Astrocyte (in vitro differentiated cells and primary cell): ENCODE measurements around the gene SLC22A13. TPM values are rescaled to one million over a fixed set of nuclear protein-coding genes. Genes with fewer than 3 reads are reported as not detected.

Experiments used
- DNase-seq: peaks from one replicate; pipeline ENCODE4 v3.0.0-alpha.2; 2010; ENCODE audit warnings: low read depth
- FAIRE-seq: peaks from 2 replicates; lab custom pipeline; 2011; peaks lifted over from hg19 to GRCh38; lab: Jason Lieb, UNC
- H2AFZ ChIP-seq: 2 replicates; pipeline ENCODE4 v1.6.0; 2012; ENCODE audit warnings: low read depth, low read length, inconsistent platforms
- H3K27ac ChIP-seq: 2 replicates; pipeline ENCODE4 v1.5.1; 2011; ENCODE audit warnings: low read depth, low read length, inconsistent platforms
- H3K27me3 ChIP-seq: 2 replicates; pipeline ENCODE4 v1.6.0; 2011; ENCODE audit warnings: low read length, inconsistent platforms; ENCODE audit not compliant: insufficient read depth
- H3K36me3 ChIP-seq: 2 replicates; pipeline ENCODE4 v1.5.1; 2011; ENCODE audit warnings: low read length, inconsistent platforms; ENCODE audit not compliant: insufficient read depth
- H3K4me1 ChIP-seq: 2 replicates; pipeline ENCODE4 v1.5.1; 2011; ENCODE audit warnings: low read length, inconsistent platforms; ENCODE audit not compliant: insufficient read depth
- H3K4me2 ChIP-seq: 2 replicates; pipeline ENCODE4 v1.6.0; 2012; ENCODE audit warnings: low read length, inconsistent platforms
- H3K4me3 ChIP-seq: 2 replicates; pipeline ENCODE4 v1.5.1; 2011; ENCODE audit warnings: low read depth, mild to moderate bottlenecking, low read length, inconsistent platforms; ENCODE audit not compliant: insufficient read depth
- H3K79me2 ChIP-seq: 2 replicates; pipeline ENCODE4 v1.6.0; 2012; ENCODE audit warnings: mild to moderate bottlenecking, low read length, inconsistent platforms; ENCODE audit not compliant: insufficient read depth
- H3K9ac ChIP-seq: 2 replicates; pipeline ENCODE4 v1.6.0; 2012; ENCODE audit warnings: mild to moderate bottlenecking, low read length, inconsistent platforms
- H3K9me3 ChIP-seq: 2 replicates; pipeline ENCODE4 v1.5.1; 2012; ENCODE audit warnings: low read depth, mild to moderate bottlenecking, low read length, inconsistent platforms; ENCODE audit not compliant: insufficient read depth
- H4K20me1 ChIP-seq: 2 replicates; pipeline ENCODE4 v1.6.0; 2012; ENCODE audit warnings: low read length, inconsistent platforms; ENCODE audit not compliant: insufficient read depth
- H3K27ac Mint-ChIP-seq: one replicate; pipeline ENCODE4 v1.8.0; 2021; ENCODE audit warnings: mild to moderate bottlenecking, mixed read lengths; ENCODE audit not compliant: unreplicated experiment
- H3K27me3 Mint-ChIP-seq: one replicate; pipeline ENCODE4 v1.8.0; 2021; ENCODE audit warnings: low read depth, mixed read lengths; ENCODE audit not compliant: unreplicated experiment
- H3K36me3 Mint-ChIP-seq: one replicate; pipeline ENCODE4 v1.8.0; 2021; ENCODE audit warnings: low read depth, mixed read lengths; ENCODE audit not compliant: unreplicated experiment
- H3K4me1 Mint-ChIP-seq: one replicate; pipeline ENCODE4 v1.8.0; 2021; ENCODE audit warnings: low read depth, mixed read lengths; ENCODE audit not compliant: unreplicated experiment
- H3K4me3 Mint-ChIP-seq: one replicate; pipeline ENCODE4 v1.8.0; 2021; ENCODE audit warnings: mild to moderate bottlenecking, moderate library complexity, mixed read lengths; ENCODE audit not compliant: unreplicated experiment
- H3K9me3 Mint-ChIP-seq: one replicate; pipeline ENCODE4 v1.8.0; 2021; ENCODE audit warnings: mild to moderate bottlenecking, mixed read lengths; ENCODE audit not compliant: unreplicated experiment
- EZH2 ChIP-seq: IDR thresholded peaks from 2 replicates; pipeline ENCODE4 v1.6.1; 2012; ENCODE audit warnings: mild to moderate bottlenecking, low read length, inconsistent platforms; ENCODE audit not compliant: insufficient read depth
- total RNA-seq: library from RNA; stranded (reverse); gene quantifications from 2 replicates; pipeline ENCODE4 v1.2.1, GENCODE V29; 2021
- TF ChIP-seq, protein P1 (sequence below): IDR thresholded peaks from 2 replicates; pipeline ENCODE4 v1.5.1; 2011; ENCODE audit warnings: low read depth, mild to moderate bottlenecking, inconsistent platforms, low read length, moderate library complexity; ENCODE audit not compliant: insufficient read depth

Gene SLC22A13
- total RNA-seq, 1 donor from 2014 or later = 1.8 TPM

GRCh38 chr3:38325256-38325655 lies 59.6 kb downstream of the SLC22A13 start:
- H3K27me3 Mint-ChIP-seq = no peaks in the 10 kb centered on the region
- no peak overlapping the region for H3K4me3 ChIP-seq
- H3K4me2 ChIP-seq = no peak overlapping the region
- no peaks in the 10 kb centered on the region for H3K36me3 ChIP-seq
- H3K27me3 ChIP-seq = no peaks in the 10 kb centered on the region
- FAIRE-seq (no peak), DNase-seq (no peak)
- peaks cover 7% of the 10 kb centered on the region for H3K36me3 Mint-ChIP-seq
- no peak overlapping the region for H3K27ac Mint-ChIP-seq
- H3K9ac ChIP-seq = no peak overlapping the region
- peaks cover 7% of the 10 kb centered on the region for H3K9me3 Mint-ChIP-seq
- no peaks in the 10 kb centered on the region for H4K20me1 ChIP-seq
- H2AFZ ChIP-seq = no peak overlapping the region
- peaks cover 9% of the 10 kb centered on the region for H3K4me1 Mint-ChIP-seq
- H3K9me3 ChIP-seq = peaks cover 10% of the 10 kb centered on the region
- H3K4me1 ChIP-seq = peaks cover 6% of the 10 kb centered on the region
- TF ChIP-seq EZH2 = no peak
- no peak overlapping the region for H3K27ac ChIP-seq
- H3K4me3 Mint-ChIP-seq = no peak overlapping the region
- no peaks in the 10 kb centered on the region for H3K79me2 ChIP-seq

- no peak for FAIRE-seq
- peaks cover 2% of the 10 kb centered on the region for H3K36me3 Mint-ChIP-seq
- no peaks in the 10 kb centered on the region for H3K27me3 ChIP-seq
- peaks cover 6% of the 10 kb centered on the region for H3K4me1 ChIP-seq
- H3K27ac ChIP-seq = peak overlapping the region; percentile 31
- no peak overlapping the region for H3K4me3 Mint-ChIP-seq
- no peak for TF ChIP-seq EZH2
- TF ChIP-seq, protein P1, sequence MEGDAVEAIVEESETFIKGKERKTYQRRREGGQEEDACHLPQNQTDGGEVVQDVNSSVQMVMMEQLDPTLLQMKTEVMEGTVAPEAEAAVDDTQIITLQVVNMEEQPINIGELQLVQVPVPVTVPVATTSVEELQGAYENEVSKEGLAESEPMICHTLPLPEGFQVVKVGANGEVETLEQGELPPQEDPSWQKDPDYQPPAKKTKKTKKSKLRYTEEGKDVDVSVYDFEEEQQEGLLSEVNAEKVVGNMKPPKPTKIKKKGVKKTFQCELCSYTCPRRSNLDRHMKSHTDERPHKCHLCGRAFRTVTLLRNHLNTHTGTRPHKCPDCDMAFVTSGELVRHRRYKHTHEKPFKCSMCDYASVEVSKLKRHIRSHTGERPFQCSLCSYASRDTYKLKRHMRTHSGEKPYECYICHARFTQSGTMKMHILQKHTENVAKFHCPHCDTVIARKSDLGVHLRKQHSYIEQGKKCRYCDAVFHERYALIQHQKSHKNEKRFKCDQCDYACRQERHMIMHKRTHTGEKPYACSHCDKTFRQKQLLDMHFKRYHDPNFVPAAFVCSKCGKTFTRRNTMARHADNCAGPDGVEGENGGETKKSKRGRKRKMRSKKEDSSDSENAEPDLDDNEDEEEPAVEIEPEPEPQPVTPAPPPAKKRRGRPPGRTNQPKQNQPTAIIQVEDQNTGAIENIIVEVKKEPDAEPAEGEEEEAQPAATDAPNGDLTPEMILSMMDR = no peak
- H3K79me2 ChIP-seq = no peaks in the 10 kb centered on the region
- no peaks in the 10 kb centered on the region for H4K20me1 ChIP-seq
- no peak overlapping the region for H3K9ac ChIP-seq
- no peak overlapping the region for H3K4me3 ChIP-seq
- peak; percentile 72 for DNase-seq
- peaks cover 3% of the 10 kb centered on the region for H3K9me3 Mint-ChIP-seq
- peaks cover 10% of the 10 kb centered on the region for H3K9me3 ChIP-seq
- H3K27me3 Mint-ChIP-seq = no peaks in the 10 kb centered on the region
- no peak overlapping the region for H2AFZ ChIP-seq
- peak overlapping the region; percentile 4 for H3K4me2 ChIP-seq
- peak overlapping the region; percentile 73 for H3K27ac Mint-ChIP-seq
- no peaks in the 10 kb centered on the region for H3K36me3 ChIP-seq
- H3K4me1 Mint-ChIP-seq = peaks cover 9% of the 10 kb centered on the region
Observed at GRCh38 chr3:38327335-38328009, 61.9 kb downstream of the SLC22A13 start.

Other genes starting within 250 kb of the SLC22A13 start
- gene PLCD1, start 236.2 kb upstream of the SLC22A13 start, total RNA-seq = 15.8 and 16.7 TPM in 2 replicates
- gene DLEC1, start 226.6 kb upstream of the SLC22A13 start, total RNA-seq = 0.19 and 0.54 TPM in 2 replicates
- gene ACAA1, start 128.7 kb upstream of the SLC22A13 start, total RNA-seq = 67.0 and 69.4 TPM in 2 replicates
- gene MYD88, start 127.2 kb upstream of the SLC22A13 start, total RNA-seq = 50.6 and 55.8 TPM in 2 replicates
- gene OXSR1, start 100.3 kb upstream of the SLC22A13 start, total RNA-seq = 78.2 and 83.1 TPM in 2 replicates
- 0.45 and 0.84 TPM in 2 replicates for gene SLC22A14, start 16.5 kb downstream of the SLC22A13 start, total RNA-seq
- gene XYLB, start 81.0 kb downstream of the SLC22A13 start, total RNA-seq = 1.4 and 2.3 TPM in 2 replicates
- gene ACVR2B, start 188.1 kb downstream of the SLC22A13 start, total RNA-seq = 12.7 and 14.7 TPM in 2 replicates
- gene EXOG, start 230.5 kb downstream of the SLC22A13 start, total RNA-seq = 11.5 and 12.0 TPM in 2 replicates